Cerebellar cortex (tissue), 1 donor: Measurements from ENCODE around the gene KLHL41.

Source experiments
- DNase-seq: peaks from one replicate; pipeline ENCODE4 v3.0.0-alpha.2; 2015; ENCODE audit warnings: low spot score

KLHL41 gene

GRCh38 chr2:169509298-169509885 is at the start of gene KLHL41:
TSS of gene KLHL41 (plus strand) at chr2:169509702. CDS start at chr2:169509779, 77 bp downstream.
- DNase-seq, result no peak

- no peak for DNase-seq
Observed at GRCh38 chr2:169461143-169461542, 48.4 kb upstream of the KLHL41 start.

GRCh38 chr2:169462896-169463695 is 46.4 kb upstream of the KLHL41 start:
- DNase-seq, result no peak

GRCh38 chr2:169464466-169464865 is 45.0 kb upstream of the KLHL41 start:
- DNase-seq, result no peak

GRCh38 chr2:169464882-169465281 is 44.6 kb upstream of the KLHL41 start:
- DNase-seq, result no peak

GRCh38 chr2:169468841-169469240 is 40.7 kb upstream of the KLHL41 start:
- no peak for DNase-seq

GRCh38 chr2:169469952-169470572 is 39.4 kb upstream of the KLHL41 start:
- DNase-seq, result no peak

GRCh38 chr2:169472249-169472648 is 37.3 kb upstream of the KLHL41 start:
- DNase-seq, result no peak

GRCh38 chr2:169476459-169476858 is 33.0 kb upstream of the KLHL41 start:
- DNase-seq, result no peak

GRCh38 chr2:169478339-169478738 is 31.2 kb upstream of the KLHL41 start:
- DNase-seq, result no peak

GRCh38 chr2:169478745-169479256 is 30.7 kb upstream of the KLHL41 start:
- no peak for DNase-seq

GRCh38 chr2:169479257-169480078 is 30.0 kb upstream of the KLHL41 start, which contains the start of gene BBS5:
TSS of gene BBS5 (plus strand) at chr2:169479494. CDS start at chr2:169479554, 60 bp downstream.
- DNase-seq, result peak; percentile 81

- no peak for DNase-seq
Observed at GRCh38 chr2:169480079-169480465, 29.4 kb upstream of the KLHL41 start.

- DNase-seq, result no peak
Observed at GRCh38 chr2:169485650-169486138, 23.8 kb upstream of the KLHL41 start.

- no peak for DNase-seq
Observed at GRCh38 chr2:169486487-169486886, 23.0 kb upstream of the KLHL41 start.

GRCh38 chr2:169490834-169491233 is 18.7 kb upstream of the KLHL41 start:
- no peak for DNase-seq

- no peak for DNase-seq
Observed at GRCh38 chr2:169491378-169491777, 18.1 kb upstream of the KLHL41 start.

- DNase-seq, result no peak
Observed at GRCh38 chr2:169493360-169493759, 16.1 kb upstream of the KLHL41 start.

- no peak for DNase-seq
Observed at GRCh38 chr2:169495310-169495928, 14.1 kb upstream of the KLHL41 start.

- DNase-seq, result no peak
Observed at GRCh38 chr2:169504651-169505050, 4.9 kb upstream of the KLHL41 start.

- no peak for DNase-seq
Observed at GRCh38 chr2:169507698-169508097, 1.8 kb upstream of the KLHL41 start.
